GM12878 (cell line): Measurements from ENCODE around the gene GALNS. TPM values are rescaled to one million over a fixed set of nuclear protein-coding genes. Genes with fewer than 3 reads are reported as not detected.

Experiments used
- MTA2 ChIP-seq: fragments of 450-650 bp; IDR thresholded peaks from 2 replicates; pipeline ENCODE4 v1.6.1; 2016; ENCODE audit warnings: low read depth, mild to moderate bottlenecking, moderate library complexity
- NFIC ChIP-seq: IDR thresholded peaks from 2 replicates; pipeline ENCODE4 v1.6.1; 2012; ENCODE audit warnings: low read depth, mild to moderate bottlenecking, inconsistent platforms, low read length, moderate library complexity
- RUNX3 ChIP-seq: IDR thresholded peaks from 2 replicates; pipeline ENCODE4 v1.6.1; 2012; ENCODE audit warnings: low read length, inconsistent platforms
- USF1 ChIP-seq: IDR thresholded peaks from 2 replicates; pipeline ENCODE4 v1.6.1; 2011; ENCODE audit warnings: borderline replicate concordance, low read depth, mild to moderate bottlenecking, moderate library complexity, mixed read lengths, low read length; ENCODE audit not compliant: insufficient read depth; ENCODE audit errors: extremely low read length
- ZNF384 ChIP-seq: IDR thresholded peaks from 2 replicates; pipeline ENCODE4 v1.6.1; 2012; ENCODE audit warnings: low read depth, mild to moderate bottlenecking, low read length, improper control_type of control experiment, borderline replicate concordance
- polyA plus RNA-seq, 11 experiments: library from polyadenylated mRNA; depleted of rRNA in 4 of 11; unstranded in 6 of 11; stranded (reverse) in 5 of 11; fragments of >200 nt; fragmentation: Nextera tagmentation in 4 of 11; fragmentation: Illumina TruSeq in 1 of 11; extraction: Ambion mirVana in 4 of 11; extraction: Trizol in 1 of 11; gene quantifications; 1 replicate in 1 of 11; 2 replicates in 10 of 11; pipeline versions ENCODE4 v1.2.1 to v1.2.3, GENCODE V29; 2011 to 2016; ENCODE audit warnings: inconsistent platforms in 2 of 11, missing spikeins in 2 of 11, low read depth in 1 of 11
- total RNA-seq, 4 experiments: library from RNA; depleted of rRNA in 3 of 4; stranded (reverse); fragments of >200 nt in 3 of 4; fragmentation: Illumina TruSeq in 1 of 4; extraction: Trizol in 1 of 4; gene quantifications; 2 replicates each; pipeline versions ENCODE4 v1.2.1 to v1.2.3, GENCODE V29; 2013 to 2021
- TF ChIP-seq, protein P1 (sequence below), 3 experiments: IDR thresholded peaks in 2 of 3; conservative IDR thresholded peaks in 1 of 3; 2 replicates each; pipeline ENCODE4 v1.5.1; 2011; ENCODE audit warnings: low read depth in 3 of 3, low read length in 3 of 3, mild to moderate bottlenecking in 3 of 3, control low read depth in 2 of 3, moderate library complexity in 2 of 3, inconsistent platforms in 1 of 3, mixed read lengths in 1 of 3; ENCODE audit not compliant: control insufficient read depth in 2 of 3, insufficient read depth in 1 of 3; ENCODE audit errors: extremely low read depth in 1 of 3

GALNS gene
- total and polyA plus RNA-seq, 10 of the 15 experiments (the other 5 are each of a cell fraction or from before 2014, with no cell fraction given): 0.37 to 12.4 (median 5.3) TPM

DNA sequence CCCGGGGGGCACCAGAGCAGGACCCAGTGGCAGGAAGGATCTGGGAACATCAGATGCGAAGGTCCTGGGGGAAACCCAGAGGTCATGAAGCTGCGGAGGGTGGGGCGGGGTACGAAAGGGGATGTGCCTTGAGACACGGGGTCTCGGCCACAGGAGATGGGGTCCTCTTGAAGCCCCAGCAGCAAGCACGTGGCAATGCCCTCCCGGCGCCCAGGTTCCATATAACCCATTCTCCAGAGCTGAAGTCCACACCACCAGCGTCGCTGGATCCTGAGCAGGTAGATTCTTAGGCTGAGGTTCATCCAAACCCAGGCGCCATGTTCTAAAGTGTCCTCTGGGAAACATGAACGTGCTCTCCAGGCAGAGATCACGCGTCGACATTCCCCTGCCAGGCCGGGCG lies 92.7 kb downstream of the GALNS start (continued):
- TF ChIP-seq, protein P1, sequence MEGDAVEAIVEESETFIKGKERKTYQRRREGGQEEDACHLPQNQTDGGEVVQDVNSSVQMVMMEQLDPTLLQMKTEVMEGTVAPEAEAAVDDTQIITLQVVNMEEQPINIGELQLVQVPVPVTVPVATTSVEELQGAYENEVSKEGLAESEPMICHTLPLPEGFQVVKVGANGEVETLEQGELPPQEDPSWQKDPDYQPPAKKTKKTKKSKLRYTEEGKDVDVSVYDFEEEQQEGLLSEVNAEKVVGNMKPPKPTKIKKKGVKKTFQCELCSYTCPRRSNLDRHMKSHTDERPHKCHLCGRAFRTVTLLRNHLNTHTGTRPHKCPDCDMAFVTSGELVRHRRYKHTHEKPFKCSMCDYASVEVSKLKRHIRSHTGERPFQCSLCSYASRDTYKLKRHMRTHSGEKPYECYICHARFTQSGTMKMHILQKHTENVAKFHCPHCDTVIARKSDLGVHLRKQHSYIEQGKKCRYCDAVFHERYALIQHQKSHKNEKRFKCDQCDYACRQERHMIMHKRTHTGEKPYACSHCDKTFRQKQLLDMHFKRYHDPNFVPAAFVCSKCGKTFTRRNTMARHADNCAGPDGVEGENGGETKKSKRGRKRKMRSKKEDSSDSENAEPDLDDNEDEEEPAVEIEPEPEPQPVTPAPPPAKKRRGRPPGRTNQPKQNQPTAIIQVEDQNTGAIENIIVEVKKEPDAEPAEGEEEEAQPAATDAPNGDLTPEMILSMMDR (IDR thresholded peaks at IDR 0.05 in 2 of 3, conservative IDR thresholded peaks at IDR 0.05 in 1 of 3; ENCODE audit: control insufficient read depth in 2 of 3, extremely low read depth in 1 of 3, insufficient read depth in 1 of 3, low read depth in 3 of 3, low read length in 3 of 3): no peak
- TF ChIP-seq NFIC: no peak
- TF ChIP-seq MTA2: no peak
- TF ChIP-seq USF1: no peak
- TF ChIP-seq RUNX3: no peak
- TF ChIP-seq ZNF384: no peak

Other genes with a start within 250 kb of the GALNS start
Only the 7 nearest of the 13 such genes appear.
- 17.8 and 23.3 TPM in 2 replicates for gene CTU2, start 150.4 kb downstream of the GALNS start, total RNA-seq (2014; rRNA removed)
- 11.0 and 12.2 TPM in 2 replicates for gene CTU2, start 150.4 kb downstream of the GALNS start, total RNA-seq (2014; rRNA removed; fragmentation: Illumina TruSeq; extraction: Trizol)
- 44.5 and 48.5 TPM in 2 replicates for gene CTU2, start 150.4 kb downstream of the GALNS start, total RNA-seq (2021)
- gene CTU2, start 150.4 kb downstream of the GALNS start, polyA plus RNA-seq (2011; rRNA removed): 6.8 and 13.2 TPM in 2 replicates
- gene CTU2, start 150.4 kb downstream of the GALNS start, polyA plus RNA-seq (2014; fragmentation: Illumina TruSeq; extraction: Trizol): 1.5 and 5.6 TPM in 2 replicates
- 1 to 10 TPM in 1 of 2 experiments, under 1 TPM in 1; 0.32 to 4.0 TPM for gene CTU2, start 150.4 kb downstream of the GALNS start, polyA plus RNA-seq (2014; fragmentation: Nextera tagmentation; extraction: Ambion mirVana)
- 31.2 and 38.9 TPM in 2 replicates for gene CTU2, start 150.4 kb downstream of the GALNS start, polyA plus RNA-seq (2014; rRNA removed)
- gene CTU2, start 150.4 kb downstream of the GALNS start, polyA plus RNA-seq (2016; fragmentation: Nextera tagmentation; extraction: Ambion mirVana): 10 to 100 TPM; 33.2 to 43.4 TPM
- gene PIEZO1, start 71.7 kb downstream of the GALNS start, total RNA-seq (2014; rRNA removed): 96.3 and 106 TPM in 2 replicates
- gene PIEZO1, start 71.7 kb downstream of the GALNS start, total RNA-seq (2014; rRNA removed; fragmentation: Illumina TruSeq; extraction: Trizol): 21.8 and 30.6 TPM in 2 replicates
- gene PIEZO1, start 71.7 kb downstream of the GALNS start, total RNA-seq (2021): 146 and 169 TPM in 2 replicates
- 15.2 and 28.0 TPM in 2 replicates for gene PIEZO1, start 71.7 kb downstream of the GALNS start, polyA plus RNA-seq (2011; rRNA removed)
- 17.0 and 39.9 TPM in 2 replicates for gene PIEZO1, start 71.7 kb downstream of the GALNS start, polyA plus RNA-seq (2014; fragmentation: Illumina TruSeq; extraction: Trizol)
- 1 to 10 TPM; 1.3 to 7.2 TPM for gene PIEZO1, start 71.7 kb downstream of the GALNS start, polyA plus RNA-seq (2014; fragmentation: Nextera tagmentation; extraction: Ambion mirVana)
- gene PIEZO1, start 71.7 kb downstream of the GALNS start, polyA plus RNA-seq (2014; rRNA removed): 116 and 167 TPM in 2 replicates
- 10 to 100 TPM; 31.1 to 35.6 TPM for gene PIEZO1, start 71.7 kb downstream of the GALNS start, polyA plus RNA-seq (2016; fragmentation: Nextera tagmentation; extraction: Ambion mirVana)
- 40.4 and 59.3 TPM in 2 replicates for gene CDT1, start 53.2 kb downstream of the GALNS start, total RNA-seq (2014; rRNA removed)
- gene CDT1, start 53.2 kb downstream of the GALNS start, total RNA-seq (2014; rRNA removed; fragmentation: Illumina TruSeq; extraction: Trizol): 6.5 and 8.5 TPM in 2 replicates
- 87.6 and 90.0 TPM in 2 replicates for gene CDT1, start 53.2 kb downstream of the GALNS start, total RNA-seq (2021)
- 3.3 and 9.0 TPM in 2 replicates for gene CDT1, start 53.2 kb downstream of the GALNS start, polyA plus RNA-seq (2011; rRNA removed)
- 1.3 and 4.3 TPM in 2 replicates for gene CDT1, start 53.2 kb downstream of the GALNS start, polyA plus RNA-seq (2014; fragmentation: Illumina TruSeq; extraction: Trizol)
- gene CDT1, start 53.2 kb downstream of the GALNS start, polyA plus RNA-seq (2014; fragmentation: Nextera tagmentation; extraction: Ambion mirVana): 1 to 10 TPM in 1 of 2 experiments, under 1 TPM in 1; 0.50 to 1.9 TPM
- 37.7 and 58.6 TPM in 2 replicates for gene CDT1, start 53.2 kb downstream of the GALNS start, polyA plus RNA-seq (2014; rRNA removed)
- 10 to 100 TPM in 1 of 2 experiments, 1 to 10 TPM in 1; 5.7 to 41.3 TPM for gene CDT1, start 53.2 kb downstream of the GALNS start, polyA plus RNA-seq (2016; fragmentation: Nextera tagmentation; extraction: Ambion mirVana)
- 308 and 348 TPM in 2 replicates for gene APRT, start 45.0 kb downstream of the GALNS start, total RNA-seq (2014; rRNA removed)
- 106 and 113 TPM in 2 replicates for gene APRT, start 45.0 kb downstream of the GALNS start, total RNA-seq (2014; rRNA removed; fragmentation: Illumina TruSeq; extraction: Trizol)
- gene APRT, start 45.0 kb downstream of the GALNS start, total RNA-seq (2021): 219 and 234 TPM in 2 replicates
- gene APRT, start 45.0 kb downstream of the GALNS start, polyA plus RNA-seq (2011; rRNA removed): 39.6 and 95.7 TPM in 2 replicates
- 8.6 and 46.2 TPM in 2 replicates for gene APRT, start 45.0 kb downstream of the GALNS start, polyA plus RNA-seq (2014; fragmentation: Illumina TruSeq; extraction: Trizol)
- gene APRT, start 45.0 kb downstream of the GALNS start, polyA plus RNA-seq (2014; fragmentation: Nextera tagmentation; extraction: Ambion mirVana): 100 to 1,000 TPM in 1 of 2 experiments, 10 to 100 TPM in 1; 30.6 to 100 TPM
- gene APRT, start 45.0 kb downstream of the GALNS start, polyA plus RNA-seq (2014; rRNA removed): 278 and 338 TPM in 2 replicates
- gene APRT, start 45.0 kb downstream of the GALNS start, polyA plus RNA-seq (2016; fragmentation: Nextera tagmentation; extraction: Ambion mirVana): 100 to 1,000 TPM; 446 to 495 TPM
- 66.3 and 73.0 TPM in 2 replicates for gene TRAPPC2L, start 180 bp upstream of the GALNS start, total RNA-seq (2014; rRNA removed)
- 52.8 and 56.3 TPM in 2 replicates for gene TRAPPC2L, start 180 bp upstream of the GALNS start, total RNA-seq (2014; rRNA removed; fragmentation: Illumina TruSeq; extraction: Trizol)
- 69.6 and 70.7 TPM in 2 replicates for gene TRAPPC2L, start 180 bp upstream of the GALNS start, total RNA-seq (2021)
- gene TRAPPC2L, start 180 bp upstream of the GALNS start, polyA plus RNA-seq (2011; rRNA removed): 71.0 and 158 TPM in 2 replicates
- gene TRAPPC2L, start 180 bp upstream of the GALNS start, polyA plus RNA-seq (2014; fragmentation: Illumina TruSeq; extraction: Trizol): 64.0 and 79.3 TPM in 2 replicates
- gene TRAPPC2L, start 180 bp upstream of the GALNS start, polyA plus RNA-seq (2014; fragmentation: Nextera tagmentation; extraction: Ambion mirVana): 100 to 1,000 TPM; 337 to 363 TPM
- gene TRAPPC2L, start 180 bp upstream of the GALNS start, polyA plus RNA-seq (2014; rRNA removed): 67.0 and 105 TPM in 2 replicates
- gene TRAPPC2L, start 180 bp upstream of the GALNS start, polyA plus RNA-seq (2016; fragmentation: Nextera tagmentation; extraction: Ambion mirVana): 100 to 1,000 TPM; 189 to 221 TPM
- gene PABPN1L, start 9.7 kb upstream of the GALNS start, total RNA-seq (2014; rRNA removed): not detected in 2 replicates
- not detected in 2 replicates for gene PABPN1L, start 9.7 kb upstream of the GALNS start, total RNA-seq (2014; rRNA removed; fragmentation: Illumina TruSeq; extraction: Trizol)
- gene PABPN1L, start 9.7 kb upstream of the GALNS start, total RNA-seq (2021): not detected in 2 replicates
- not detected in 2 replicates for gene PABPN1L, start 9.7 kb upstream of the GALNS start, polyA plus RNA-seq (2011; rRNA removed)
- not detected in 2 replicates for gene PABPN1L, start 9.7 kb upstream of the GALNS start, polyA plus RNA-seq (2014; fragmentation: Illumina TruSeq; extraction: Trizol)
- gene PABPN1L, start 9.7 kb upstream of the GALNS start, polyA plus RNA-seq (2014; fragmentation: Nextera tagmentation; extraction: Ambion mirVana): not detected
- 0.06 TPM in 1 of 2 replicates, not detected in the other for gene PABPN1L, start 9.7 kb upstream of the GALNS start, polyA plus RNA-seq (2014; rRNA removed)
- not detected for gene PABPN1L, start 9.7 kb upstream of the GALNS start, polyA plus RNA-seq (2016; fragmentation: Nextera tagmentation; extraction: Ambion mirVana)
- 2.3 and 2.8 TPM in 2 replicates for gene CBFA2T3, start 120.3 kb upstream of the GALNS start, total RNA-seq (2014; rRNA removed)
- 1.3 and 1.5 TPM in 2 replicates for gene CBFA2T3, start 120.3 kb upstream of the GALNS start, total RNA-seq (2014; rRNA removed; fragmentation: Illumina TruSeq; extraction: Trizol)
- gene CBFA2T3, start 120.3 kb upstream of the GALNS start, total RNA-seq (2021): 35.4 and 42.6 TPM in 2 replicates
- 0.75 and 1.6 TPM in 2 replicates for gene CBFA2T3, start 120.3 kb upstream of the GALNS start, polyA plus RNA-seq (2011; rRNA removed)
- 5.6 and 6.6 TPM in 2 replicates for gene CBFA2T3, start 120.3 kb upstream of the GALNS start, polyA plus RNA-seq (2014; fragmentation: Illumina TruSeq; extraction: Trizol)
- 1 to 10 TPM in 1 of 2 experiments, under 1 TPM in 1; 0.69 to 1.5 TPM for gene CBFA2T3, start 120.3 kb upstream of the GALNS start, polyA plus RNA-seq (2014; fragmentation: Nextera tagmentation; extraction: Ambion mirVana)
- gene CBFA2T3, start 120.3 kb upstream of the GALNS start, polyA plus RNA-seq (2014; rRNA removed): 10.2 and 15.6 TPM in 2 replicates
- gene CBFA2T3, start 120.3 kb upstream of the GALNS start, polyA plus RNA-seq (2016; fragmentation: Nextera tagmentation; extraction: Ambion mirVana): 10 to 100 TPM; 14.2 to 14.9 TPM